NCI-H1694 (cell line): ENCODE measurements around the gene CNKSR2.
"Not testable (repeated sequence)": the region's sequence is repeated elsewhere in the genome, so short reads cannot be mapped to it uniquely, and the experiment has no call there.

Experiments
- DNase-seq: peaks from one replicate; lab custom pipeline; 2025; lab: John Stamatoyannopoulos, UW

CNKSR2 gene

GRCh38 chrX:21440911-21441310, 66.7 kb downstream of the CNKSR2 start:
- DNase-seq = no peak

- no peak for DNase-seq
Measured at GRCh38 chrX:21457718-21458117, 83.5 kb downstream of the CNKSR2 start.

- no peak for DNase-seq
Measured at GRCh38 chrX:21469071-21469470, 94.9 kb downstream of the CNKSR2 start.

- no peak for DNase-seq
Measured at GRCh38 chrX:21476909-21477308, 102.7 kb downstream of the CNKSR2 start.

GRCh38 chrX:21479695-21480270, 105.6 kb downstream of the CNKSR2 start:
- no peak for DNase-seq

- no peak for DNase-seq
Measured at GRCh38 chrX:21481761-21482160, 107.5 kb downstream of the CNKSR2 start.

GRCh38 chrX:21484051-21484450, 109.8 kb downstream of the CNKSR2 start:
- DNase-seq = not testable (repeated sequence)

- DNase-seq = no peak
Measured at GRCh38 chrX:21487832-21488231, 113.6 kb downstream of the CNKSR2 start.

- DNase-seq = no peak
Measured at GRCh38 chrX:21490341-21490740, 116.1 kb downstream of the CNKSR2 start.

GRCh38 chrX:21493226-21493830, 119.1 kb downstream of the CNKSR2 start:
- DNase-seq = no peak

- no peak for DNase-seq
Measured at GRCh38 chrX:21503593-21503992, 129.4 kb downstream of the CNKSR2 start.

- DNase-seq = no peak
Measured at GRCh38 chrX:21509912-21510311, 135.7 kb downstream of the CNKSR2 start.

GRCh38 chrX:21524008-21524407, 149.8 kb downstream of the CNKSR2 start:
- no peak for DNase-seq

GRCh38 chrX:21528076-21528475, 153.9 kb downstream of the CNKSR2 start:
- no peak for DNase-seq

- no peak for DNase-seq
Measured at GRCh38 chrX:21529771-21530170, 155.6 kb downstream of the CNKSR2 start.

- DNase-seq = not testable (repeated sequence)
Measured at GRCh38 chrX:21544642-21545041, 170.4 kb downstream of the CNKSR2 start.

- DNase-seq = no peak
Measured at GRCh38 chrX:21559417-21559816, 185.2 kb downstream of the CNKSR2 start.

GRCh38 chrX:21565025-21565424, 190.8 kb downstream of the CNKSR2 start:
- no peak for DNase-seq

GRCh38 chrX:21574793-21575192, 200.6 kb downstream of the CNKSR2 start:
- no peak for DNase-seq

- DNase-seq = no peak
Measured at GRCh38 chrX:21581479-21581878, 207.3 kb downstream of the CNKSR2 start.

- no peak for DNase-seq
Measured at GRCh38 chrX:21586001-21586400, 211.8 kb downstream of the CNKSR2 start.

GRCh38 chrX:21590012-21590776, 216.0 kb downstream of the CNKSR2 start:
- DNase-seq = no peak

GRCh38 chrX:21606002-21606401, 231.8 kb downstream of the CNKSR2 start:
- DNase-seq = no peak
